HepG2 (cell line): Measurements from ENCODE around the gene SIM1. TPM values are rescaled to one million over a fixed set of nuclear protein-coding genes. Genes with fewer than 3 reads are reported as not detected.

Experiments
- ATAC-seq: fragments of 200-7000 bp; cut with Tn5 transposase; 3 replicates; pipeline ENCODE4 v1.9.1; 2020; ENCODE audit warnings: mild to moderate bottlenecking, moderate library complexity
- BruUV-seq: library from RNA; stranded (reverse); fragments of 400-500 nt; replicated peaks from 2 replicates; lab custom pipeline; 2021; lab: Mats Ljungman, UMichigan
- CTCF ChIA-PET: fragments of 300-600 bp; formaldehyde crosslinking; extraction: SDS; loops from one replicate; lab custom pipeline; 2021; ENCODE audit warnings: low total read pairs, inconsistent platforms, low intra/inter-chr PET ratio; lab: Yijun Ruan, JAX
- POLR2A ChIA-PET: fragments of 350-600 bp; sonication (Branson Sonifier 250); formaldehyde crosslinking; loops from one replicate; lab custom pipeline; 2020; ENCODE audit warnings: antibody characterized with exemption, inconsistent platforms; lab: Yijun Ruan, JAX
- DNase-seq: peaks from one replicate; pipeline ENCODE4 v3.0.0-alpha.2; 2015; ENCODE audit warnings: low spot score
- FAIRE-seq: peaks from 3 replicates; lab custom pipeline; 2011; peaks lifted over from hg19 to GRCh38; lab: Jason Lieb, UNC
- H2AFZ ChIP-seq: one replicate; pipeline ENCODE4 v1.6.1; 2011; ENCODE audit warnings: low read length, inconsistent platforms
- H3K27ac ChIP-seq: fragments of 300-600 bp; 3 replicates; pipeline ENCODE4 v1.8.0; 2011; ENCODE audit warnings: mixed run types, mild to moderate bottlenecking, mixed read lengths, low read length, inconsistent platforms; ENCODE audit not compliant: insufficient read depth; ENCODE audit errors: extremely low read length
- H3K27me3 ChIP-seq, 2 experiments: fragments of 200-600 bp in 1 of 2; 2 replicates in 1 of 2; 3 replicates in 1 of 2; pipeline versions ENCODE4 v1.6.0 to v1.8.0; 2011; ENCODE audit warnings: low read length in 2 of 2, mild to moderate bottlenecking in 2 of 2, moderate library complexity in 2 of 2, inconsistent platforms in 1 of 2; ENCODE audit not compliant: insufficient read depth in 2 of 2, control insufficient read depth in 1 of 2
- H3K36me3 ChIP-seq, 2 experiments: fragments of 200-600 bp in 1 of 2; replicated peaks in 1 of 2; 2 replicates in 1 of 2; 3 replicates in 1 of 2; pipeline versions ENCODE4 v1.5.1 to v1.8.0; 2011; ENCODE audit warnings: low read length in 2 of 2, inconsistent platforms in 1 of 2; ENCODE audit not compliant: insufficient read depth in 2 of 2, control insufficient read depth in 1 of 2
- H3K4me1 ChIP-seq: 2 replicates; pipeline ENCODE4 v1.5.1; 2012; ENCODE audit warnings: low read length, inconsistent platforms; ENCODE audit not compliant: insufficient read depth
- H3K4me2 ChIP-seq: 2 replicates; pipeline ENCODE4 v1.6.0; 2011; ENCODE audit warnings: low read depth, low read length, inconsistent platforms
- H3K4me3 ChIP-seq, 3 experiments: fragments of 200-600 bp in 1 of 3; sonication (generic), shearing (Covaris generic) in 1 of 3; replicated peaks in 1 of 3; 2 replicates each; pipeline ENCODE4 v1.5.1; 2011 to 2016; ENCODE audit warnings: low read length in 3 of 3, inconsistent platforms in 2 of 3, low read depth in 2 of 3, mild to moderate bottlenecking in 2 of 3, control low read depth in 1 of 3, mixed read lengths in 1 of 3; ENCODE audit not compliant: insufficient read depth in 1 of 3
- H3K79me2 ChIP-seq: one replicate; pipeline ENCODE4 v1.6.1; 2011; ENCODE audit warnings: low read length, inconsistent platforms; ENCODE audit not compliant: insufficient read depth
- H3K9ac ChIP-seq: 2 replicates; pipeline ENCODE4 v1.6.0; 2011; ENCODE audit warnings: mild to moderate bottlenecking, low read depth, low read length, inconsistent platforms; ENCODE audit not compliant: insufficient read depth
- H3K9me3 ChIP-seq: 2 replicates; pipeline ENCODE4 v1.5.1; 2012; ENCODE audit warnings: mild to moderate bottlenecking, low read length
- H4K20me1 ChIP-seq: 2 replicates; pipeline ENCODE4 v1.6.0; 2011; ENCODE audit warnings: inconsistent platforms, mild to moderate bottlenecking, low read length, moderate library complexity; ENCODE audit not compliant: insufficient read depth
- KAT7 ChIP-seq: IDR thresholded peaks from 2 replicates; pipeline ENCODE4 v1.6.1; 2018; ENCODE audit warnings: borderline replicate concordance, missing compliant biosample characterization
- MAFG ChIP-seq: sonication (generic); formaldehyde crosslinking; IDR thresholded peaks from 2 replicates; pipeline ENCODE4 v1.5.1; 2020; ENCODE audit warnings: mild to moderate bottlenecking, missing genetic modification reagents
- PITX1 ChIP-seq: sonication (generic); formaldehyde crosslinking; IDR thresholded peaks from 2 replicates; pipeline ENCODE4 v1.5.1; 2020; ENCODE audit warnings: mild to moderate bottlenecking, missing genetic modification reagents
- ZEB1 ChIP-seq: IDR thresholded peaks from 2 replicates; pipeline ENCODE4 v1.6.1; 2012; ENCODE audit warnings: mild to moderate bottlenecking, low read depth, inconsistent platforms; ENCODE audit not compliant: insufficient replicate concordance
- ZNF354B ChIP-seq: sonication (generic); formaldehyde crosslinking; IDR thresholded peaks from 2 replicates; pipeline ENCODE4 v1.8.0; 2022; ENCODE audit warnings: mild to moderate bottlenecking, missing genetic modification reagents
- ZNF441 ChIP-seq: sonication (generic); formaldehyde crosslinking; IDR thresholded peaks from 2 replicates; pipeline ENCODE4 v1.7.0; 2021; ENCODE audit warnings: missing genetic modification reagents, borderline replicate concordance
- ZNF564 ChIP-seq: sonication (generic); formaldehyde crosslinking; IDR thresholded peaks from 2 replicates; pipeline ENCODE4 v1.8.1; 2023; ENCODE audit warnings: mild to moderate bottlenecking, missing genetic modification reagents
- WGBS: methylation state at CpG from one replicate; pipeline ENCODE4 v1.1.6; 2017; ENCODE audit warnings: low lambda C conversion rate; 5-methylcytosine and 5-hydroxymethylcytosine counted together
- in situ Hi-C: cut with HindIII; loops from 2 replicates; pipeline ENCODE4 v1.10.0; 2017; ENCODE audit warnings: low pct_unique_long_range_greater_than_20kb; ENCODE audit not compliant: extremely low pct_ligation_motif_present
- intact Hi-C: fragments of 100-400 bp; cut with micrococcal nuclease; formaldehyde crosslinking; loops from one replicate; pipeline ENCODE4 v1.10.0; 2022; ENCODE audit not compliant: unreplicated experiment
- polyA plus RNA-seq, 8 experiments: library from polyadenylated mRNA; depleted of rRNA in 3 of 8; stranded (reverse) in 7 of 8; unstranded in 1 of 8; fragments of >200 nt; fragmentation: Illumina TruSeq in 4 of 8; extraction: Trizol in 4 of 8; gene quantifications; 2 replicates each; pipeline versions ENCODE4 v1.2.1 to v1.2.3, GENCODE V29; 2011 to 2016; ENCODE audit warnings: low read depth in 4 of 8, missing spikeins in 1 of 8, mixed read lengths in 1 of 8; ENCODE audit not compliant: insufficient read depth in 1 of 8
- total RNA-seq, 5 experiments: library from RNA; depleted of rRNA; stranded (reverse); fragments of >200 nt; fragmentation: Illumina TruSeq; extraction: Trizol; gene quantifications; 2 replicates each; pipeline ENCODE4 v1.2.3, GENCODE V29; 2016; ENCODE audit warnings: low read depth in 1 of 5
- TF ChIP-seq, protein P1 (sequence below): sonication (generic); formaldehyde crosslinking; IDR thresholded peaks from 2 replicates; pipeline ENCODE4 v1.4.0; 2020; ENCODE audit warnings: mild to moderate bottlenecking, missing genetic modification reagents
- TF ChIP-seq, protein P2 (sequence below): sonication (generic); formaldehyde crosslinking; IDR thresholded peaks from 2 replicates; pipeline ENCODE4 v1.4.0; 2020; ENCODE audit warnings: low read depth, mild to moderate bottlenecking, missing genetic modification reagents

Gene SIM1
- total and polyA plus RNA-seq, 2 of the 13 experiments (the other 11 are each of a cell fraction or from before 2014, with no cell fraction given), result not detected

DNA sequence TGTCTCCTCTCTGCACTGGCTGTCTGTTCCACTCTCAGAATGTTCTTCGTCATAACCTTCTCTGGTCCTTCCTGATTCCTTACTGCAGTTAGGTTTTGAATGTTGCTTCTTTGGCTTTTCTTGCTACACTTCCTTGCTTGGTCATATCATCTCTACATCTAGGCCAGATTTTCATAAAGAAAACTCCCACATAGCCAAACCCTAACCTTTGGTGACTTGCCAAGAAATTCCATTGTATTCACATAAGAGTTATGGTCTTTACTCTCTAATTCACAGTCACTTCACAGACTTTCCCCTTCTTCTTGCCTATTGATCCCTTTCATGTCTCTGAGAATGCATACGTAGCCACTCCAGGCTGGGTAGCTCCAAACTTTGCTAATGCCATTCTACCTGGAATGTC, 41.9 kb upstream of the SIM1 start:
- FAIRE-seq (no peak), ATAC-seq (no peak), DNase-seq (no peak)
- ChIA-PET CTCF (no interaction called here), POLR2A (no interaction called here)
- H3K27ac ChIP-seq, result no peak overlapping the region
- intact Hi-C loops, result no loop called here
- no peak overlapping the region for H3K9ac ChIP-seq
- in situ Hi-C loops, result no loop called here
- 95% methylated on average over 2 of the region's 2 CpGs for WGBS
- H4K20me1 ChIP-seq, result no peaks in the 10 kb centered on the region
- no TSS peak for BruUV-seq
- no peaks in the 10 kb centered on the region for H3K9me3 ChIP-seq
- H3K4me1 ChIP-seq, result peaks cover 10% of the 10 kb centered on the region
- H3K27me3 ChIP-seq, result no peaks in the 10 kb centered on the region
- H3K4me3 ChIP-seq, result no peak overlapping the region
- no peaks in the 10 kb centered on the region for H3K79me2 ChIP-seq
- H2AFZ ChIP-seq, result no peak overlapping the region
- H3K4me2 ChIP-seq, result no peak overlapping the region
- TF ChIP-seq ZNF354B (CRISPR knock-in tag) (no peak), ZNF441 (CRISPR knock-in tag) (no peak), ZNF564 (CRISPR knock-in tag) (no peak), PITX1 (no peak), ZEB1 (no peak), KAT7 (no peak), MAFG (CRISPR knock-in tag) (no peak)
- TF ChIP-seq, protein P1, sequence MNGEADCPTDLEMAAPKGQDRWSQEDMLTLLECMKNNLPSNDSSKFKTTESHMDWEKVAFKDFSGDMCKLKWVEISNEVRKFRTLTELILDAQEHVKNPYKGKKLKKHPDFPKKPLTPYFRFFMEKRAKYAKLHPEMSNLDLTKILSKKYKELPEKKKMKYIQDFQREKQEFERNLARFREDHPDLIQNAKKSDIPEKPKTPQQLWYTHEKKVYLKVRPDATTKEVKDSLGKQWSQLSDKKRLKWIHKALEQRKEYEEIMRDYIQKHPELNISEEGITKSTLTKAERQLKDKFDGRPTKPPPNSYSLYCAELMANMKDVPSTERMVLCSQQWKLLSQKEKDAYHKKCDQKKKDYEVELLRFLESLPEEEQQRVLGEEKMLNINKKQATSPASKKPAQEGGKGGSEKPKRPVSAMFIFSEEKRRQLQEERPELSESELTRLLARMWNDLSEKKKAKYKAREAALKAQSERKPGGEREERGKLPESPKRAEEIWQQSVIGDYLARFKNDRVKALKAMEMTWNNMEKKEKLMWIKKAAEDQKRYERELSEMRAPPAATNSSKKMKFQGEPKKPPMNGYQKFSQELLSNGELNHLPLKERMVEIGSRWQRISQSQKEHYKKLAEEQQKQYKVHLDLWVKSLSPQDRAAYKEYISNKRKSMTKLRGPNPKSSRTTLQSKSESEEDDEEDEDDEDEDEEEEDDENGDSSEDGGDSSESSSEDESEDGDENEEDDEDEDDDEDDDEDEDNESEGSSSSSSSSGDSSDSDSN (CRISPR knock-in tag), result no peak
- TF ChIP-seq, protein P2, sequence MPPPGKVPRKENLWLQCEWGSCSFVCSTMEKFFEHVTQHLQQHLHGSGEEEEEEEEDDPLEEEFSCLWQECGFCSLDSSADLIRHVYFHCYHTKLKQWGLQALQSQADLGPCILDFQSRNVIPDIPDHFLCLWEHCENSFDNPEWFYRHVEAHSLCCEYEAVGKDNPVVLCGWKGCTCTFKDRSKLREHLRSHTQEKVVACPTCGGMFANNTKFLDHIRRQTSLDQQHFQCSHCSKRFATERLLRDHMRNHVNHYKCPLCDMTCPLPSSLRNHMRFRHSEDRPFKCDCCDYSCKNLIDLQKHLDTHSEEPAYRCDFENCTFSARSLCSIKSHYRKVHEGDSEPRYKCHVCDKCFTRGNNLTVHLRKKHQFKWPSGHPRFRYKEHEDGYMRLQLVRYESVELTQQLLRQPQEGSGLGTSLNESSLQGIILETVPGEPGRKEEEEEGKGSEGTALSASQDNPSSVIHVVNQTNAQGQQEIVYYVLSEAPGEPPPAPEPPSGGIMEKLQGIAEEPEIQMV, result no peak
- peaks cover 3 to 19% of the 10 kb centered on the region in 2 experiments; a peak in 2 of 5 replicates for H3K36me3 ChIP-seq
